HG02642 (cell line): ENCODE results near the gene RXRA.

Experiments
- ATAC-seq: cut with Tn5 transposase; IDR thresholded peaks from one replicate; pipeline ENCODE4 v1.9.1; 2021; ENCODE audit warnings: mild to moderate bottlenecking; ENCODE audit not compliant: unreplicated experiment, poor library complexity

Gene RXRA

GRCh38 chr9:134361843-134362414 lies 35.7 kb downstream of the RXRA start:
- ATAC-seq: no peak

- ATAC-seq: no peak
These were observed 37.2 kb downstream of the RXRA start for GRCh38 chr9:134363450-134363849.

GRCh38 chr9:134364391-134365114 lies 38.3 kb downstream of the RXRA start:
- no peak for ATAC-seq

GRCh38 chr9:134365115-134365596 lies 38.9 kb downstream of the RXRA start:
- no peak for ATAC-seq

GRCh38 chr9:134365791-134366222 lies 39.6 kb downstream of the RXRA start:
- no peak for ATAC-seq

- no peak for ATAC-seq
These were observed 40.2 kb downstream of the RXRA start for GRCh38 chr9:134366223-134367031.

- ATAC-seq: no peak
These were observed 40.8 kb downstream of the RXRA start for GRCh38 chr9:134367061-134367460.

- no peak for ATAC-seq
These were observed 41.7 kb downstream of the RXRA start for GRCh38 chr9:134367791-134368490.

- no peak for ATAC-seq
These were observed 42.3 kb downstream of the RXRA start for GRCh38 chr9:134368571-134368970.

GRCh38 chr9:134369416-134370212 lies 43.4 kb downstream of the RXRA start:
- ATAC-seq: no peak

- ATAC-seq: no peak
These were observed 43.9 kb downstream of the RXRA start for GRCh38 chr9:134370213-134370492.

GRCh38 chr9:134370638-134371037 lies 44.4 kb downstream of the RXRA start:
- no peak for ATAC-seq

GRCh38 chr9:134371731-134372130 lies 45.5 kb downstream of the RXRA start:
- ATAC-seq: no peak

GRCh38 chr9:134372581-134373267 lies 46.5 kb downstream of the RXRA start:
- no peak for ATAC-seq

GRCh38 chr9:134373269-134373668 lies 47.0 kb downstream of the RXRA start:
- ATAC-seq: no peak

GRCh38 chr9:134373953-134374300 lies 47.7 kb downstream of the RXRA start:
- ATAC-seq: no peak

- no peak for ATAC-seq
These were observed 48.2 kb downstream of the RXRA start for GRCh38 chr9:134374301-134375010.

- no peak for ATAC-seq
These were observed 48.7 kb downstream of the RXRA start for GRCh38 chr9:134375011-134375390.
